SK-N-SH treated with all-trans-retinoic acid at 6 μM for 48 hours (cell line): ENCODE measurements around the gene ALDH8A1.

Experiments used
- BACH2 ChIP-seq: fragments of 250-450 bp; sonication (Bioruptor Pico); IDR thresholded peaks from 2 replicates; pipeline ENCODE4 v1.9.0; 2021; ENCODE audit warnings: mild to moderate bottlenecking, borderline replicate concordance
- PATZ1 ChIP-seq: fragments of 250-450 bp; sonication (Bioruptor Pico); IDR thresholded peaks from 2 replicates; pipeline ENCODE4 v1.8.0; 2020; ENCODE audit warnings: mild to moderate bottlenecking, moderate library complexity, borderline replicate concordance
- POU6F1 ChIP-seq: fragments of 250-450 bp; sonication (Bioruptor Pico); IDR thresholded peaks from 2 replicates; pipeline ENCODE4 v1.8.0; 2021; ENCODE audit warnings: low read depth, mild to moderate bottlenecking, moderate library complexity, borderline replicate concordance
- PPARA ChIP-seq: fragments of 250-450 bp; sonication (Bioruptor Pico); IDR thresholded peaks from 2 replicates; pipeline ENCODE4 v1.5.0; 2020; ENCODE audit warnings: mild to moderate bottlenecking, borderline replicate concordance
- RARB ChIP-seq: fragments of 250-450 bp; sonication (Bioruptor Pico); IDR thresholded peaks from 2 replicates; pipeline ENCODE4 v1.8.0; 2021; ENCODE audit warnings: mild to moderate bottlenecking, moderate library complexity
- TCF4 ChIP-seq: fragments of 250-450 bp; sonication (Bioruptor Pico); IDR thresholded peaks from 2 replicates; pipeline ENCODE4 v1.8.0; 2021; ENCODE audit warnings: mild to moderate bottlenecking, moderate library complexity, borderline replicate concordance
- TSHZ2 ChIP-seq: fragments of 250-450 bp; sonication (Bioruptor Pico); IDR thresholded peaks from 2 replicates; pipeline ENCODE4 v1.5.0; 2020; ENCODE audit warnings: mild to moderate bottlenecking, moderate library complexity
- ZNF70 ChIP-seq: fragments of 450-650 bp; formaldehyde crosslinking; IDR thresholded peaks from 2 replicates; pipeline ENCODE4 v1.5.0; 2020; ENCODE audit warnings: mild to moderate bottlenecking, moderate library complexity

GRCh38 chr6:134984821-134985220 lies 34.9 kb upstream of the ALDH8A1 start:
- TF ChIP-seq PATZ1 (CRISPR knock-in tag), result no peak
- TF ChIP-seq ZNF70 (CRISPR knock-in tag), result no peak
- TF ChIP-seq POU6F1 (CRISPR knock-in tag), result no peak
- TF ChIP-seq PPARA, result no peak
- TF ChIP-seq TCF4 (CRISPR knock-in tag), result no peak
- no peak for TF ChIP-seq RARB
- no peak for TF ChIP-seq BACH2 (CRISPR knock-in tag)
- no peak for TF ChIP-seq TSHZ2 (CRISPR knock-in tag)
